HG03521 (cell line): ENCODE results near the gene TMEM81.

Experiments used
- ATAC-seq: cut with Tn5 transposase; IDR thresholded peaks from one replicate; pipeline ENCODE4 v1.9.1; 2021; ENCODE audit warnings: mild to moderate bottlenecking, moderate library complexity; ENCODE audit not compliant: unreplicated experiment

TMEM81 gene

GRCh38 chr1:205041001-205041715, 43.1 kb downstream of the TMEM81 start:
- no peak for ATAC-seq

- no peak for ATAC-seq
Measured at GRCh38 chr1:205038132-205038786, 46.0 kb downstream of the TMEM81 start.

GRCh38 chr1:205037539-205037938, 46.7 kb downstream of the TMEM81 start:
- no peak for ATAC-seq
